BE2C (cell line): Measurements from ENCODE around the gene TGM4. TPM values are rescaled to one million over a fixed set of nuclear protein-coding genes. Genes with fewer than 3 reads are reported as not detected.

Experiments
- DNase-seq: peaks from one replicate; pipeline ENCODE4 v3.0.0-alpha.2; 2020
- H3K27me3 ChIP-seq: fragments of 250-450 bp; sonication (Bioruptor Pico); 2 replicates; pipeline ENCODE4 v1.5.1; 2020; ENCODE audit warnings: mild to moderate bottlenecking
- H3K36me3 ChIP-seq: fragments of 250-450 bp; sonication (Bioruptor Pico); 2 replicates; pipeline ENCODE4 v1.5.1; 2020; ENCODE audit warnings: mild to moderate bottlenecking
- H3K4me1 ChIP-seq: fragments of 250-450 bp; sonication (Bioruptor Pico); 2 replicates; pipeline ENCODE4 v1.5.1; 2020
- H3K4me3 ChIP-seq: 2 replicates; pipeline ENCODE4 v1.5.1; 2011; ENCODE audit warnings: low read depth, low read length
- H3K9me3 ChIP-seq: fragments of 250-450 bp; sonication (Bioruptor Pico); 2 replicates; pipeline ENCODE4 v1.5.1; 2020
- polyA plus RNA-seq: library from polyadenylated mRNA; unstranded; fragments of >200 nt; gene quantifications from one replicate; pipeline ENCODE4 v1.2.1, GENCODE V29; 2012; ENCODE audit warnings: low read depth, missing spikeins; ENCODE audit not compliant: insufficient read length, insufficient read depth
- TF ChIP-seq, protein P1 (sequence below): IDR thresholded peaks from 2 replicates; pipeline ENCODE4 v1.5.1; 2012; ENCODE audit warnings: mild to moderate bottlenecking, low read depth, low read length

The TGM4 gene
- polyA plus RNA-seq = 0.42 TPM

DNA sequence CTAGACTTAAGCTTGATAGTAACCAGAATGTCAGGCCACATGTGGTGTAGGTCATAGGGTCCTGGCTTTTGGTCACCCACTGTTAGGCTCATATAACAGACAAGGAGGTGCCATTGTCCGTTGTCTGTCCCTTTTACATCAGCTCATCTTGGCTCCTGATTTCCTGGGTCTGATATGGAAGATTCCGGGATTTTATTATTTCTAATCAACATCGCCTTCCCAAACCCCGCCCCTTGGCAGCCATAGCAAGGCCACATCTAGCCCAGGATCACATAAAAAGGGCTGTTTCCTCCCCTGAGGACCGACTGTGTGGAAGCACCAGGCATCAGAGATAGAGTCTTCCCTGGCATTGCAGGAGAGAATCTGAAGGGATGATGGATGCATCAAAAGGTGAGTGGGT lies at the start of gene TGM4:
TGM4 (plus strand) TSS at position 301 of the 400 bp plus-strand sequence; CDS start at position 372, 71 bp downstream.
- Histone ChIP-seq H3K4me3 (no peak within 1 kb of the TSS), H3K27me3 (no peaks in the 10 kb centered on the region)
- TF ChIP-seq, protein P1, sequence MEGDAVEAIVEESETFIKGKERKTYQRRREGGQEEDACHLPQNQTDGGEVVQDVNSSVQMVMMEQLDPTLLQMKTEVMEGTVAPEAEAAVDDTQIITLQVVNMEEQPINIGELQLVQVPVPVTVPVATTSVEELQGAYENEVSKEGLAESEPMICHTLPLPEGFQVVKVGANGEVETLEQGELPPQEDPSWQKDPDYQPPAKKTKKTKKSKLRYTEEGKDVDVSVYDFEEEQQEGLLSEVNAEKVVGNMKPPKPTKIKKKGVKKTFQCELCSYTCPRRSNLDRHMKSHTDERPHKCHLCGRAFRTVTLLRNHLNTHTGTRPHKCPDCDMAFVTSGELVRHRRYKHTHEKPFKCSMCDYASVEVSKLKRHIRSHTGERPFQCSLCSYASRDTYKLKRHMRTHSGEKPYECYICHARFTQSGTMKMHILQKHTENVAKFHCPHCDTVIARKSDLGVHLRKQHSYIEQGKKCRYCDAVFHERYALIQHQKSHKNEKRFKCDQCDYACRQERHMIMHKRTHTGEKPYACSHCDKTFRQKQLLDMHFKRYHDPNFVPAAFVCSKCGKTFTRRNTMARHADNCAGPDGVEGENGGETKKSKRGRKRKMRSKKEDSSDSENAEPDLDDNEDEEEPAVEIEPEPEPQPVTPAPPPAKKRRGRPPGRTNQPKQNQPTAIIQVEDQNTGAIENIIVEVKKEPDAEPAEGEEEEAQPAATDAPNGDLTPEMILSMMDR = no peak

DNA sequence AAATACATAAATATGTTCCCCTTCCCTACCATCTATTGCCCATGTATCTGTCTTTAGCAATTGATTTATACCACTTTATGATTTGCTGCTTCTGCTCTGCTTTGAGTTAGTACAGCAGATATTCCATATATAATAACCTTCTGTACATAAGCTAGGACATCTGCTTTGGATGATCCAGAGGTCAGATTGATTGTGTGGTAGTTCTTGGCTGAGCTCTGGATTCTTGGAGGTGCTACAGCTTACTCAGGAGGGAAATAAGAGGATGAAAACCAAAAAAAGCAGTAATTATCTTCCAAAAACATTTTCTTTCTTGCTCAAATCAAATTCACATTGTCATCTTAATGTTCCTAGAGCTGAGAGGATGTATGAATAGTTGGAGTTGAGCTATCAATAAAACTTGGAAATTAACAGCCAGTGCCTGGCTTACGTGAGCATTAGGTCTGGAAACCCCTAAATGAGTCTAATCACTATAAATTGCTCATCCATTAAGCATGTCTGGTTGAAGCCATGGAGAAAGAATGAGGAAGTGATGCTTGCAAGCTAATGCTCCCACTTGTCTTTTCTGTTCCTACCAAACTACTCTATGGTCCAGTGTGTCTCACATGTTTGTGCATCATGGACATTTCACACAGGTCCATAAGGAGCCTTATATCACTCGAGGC lies 49.0 kb upstream of the TGM4 start:
- no peaks in the 10 kb centered on the region for H3K4me1 ChIP-seq
- peaks cover 6% of the 10 kb centered on the region; the same call in 1 of the 2 replicates for H3K36me3 ChIP-seq
- TF ChIP-seq, protein P1 = no peak
- H3K27me3 ChIP-seq = no peaks in the 10 kb centered on the region
- DNase-seq = no peak
- no peaks in the 10 kb centered on the region for H3K9me3 ChIP-seq
- H3K4me3 ChIP-seq = no peak overlapping the region

More for the DNA sequence above, at the start of gene TGM4:
- DNase-seq = no peak
- no peaks in the 10 kb centered on the region for H3K4me1 ChIP-seq
- H3K9me3 ChIP-seq = no peaks in the 10 kb centered on the region
- H3K36me3 ChIP-seq = no peaks in the 10 kb centered on the region

DNA sequence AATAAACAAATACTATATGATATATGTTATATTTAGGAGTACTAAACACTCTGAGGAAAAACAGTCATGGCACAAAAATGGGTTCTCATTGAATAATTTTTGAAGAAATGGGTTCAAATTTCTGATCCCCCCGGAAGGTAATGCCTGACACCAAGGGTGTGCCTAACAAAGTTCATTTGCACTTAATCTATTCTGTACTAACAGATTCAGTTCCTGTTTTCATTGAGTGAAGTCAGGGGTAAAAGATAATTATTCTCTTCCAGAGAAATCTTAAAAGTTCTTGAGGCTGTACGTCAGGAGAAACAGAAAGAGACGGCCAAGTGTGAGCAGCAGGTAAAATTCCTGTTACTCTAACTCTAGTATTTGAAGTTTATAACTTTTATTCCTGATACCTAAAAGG lies 47.2 kb upstream of the TGM4 start:
- H3K27me3 ChIP-seq = no peaks in the 10 kb centered on the region
- DNase-seq = no peak
- no peaks in the 10 kb centered on the region for H3K4me1 ChIP-seq
- peaks cover 6% of the 10 kb centered on the region; the same call in 1 of the 2 replicates for H3K36me3 ChIP-seq
- TF ChIP-seq, protein P1 = no peak
- H3K4me3 ChIP-seq = no peak overlapping the region
- H3K9me3 ChIP-seq = no peaks in the 10 kb centered on the region

DNA sequence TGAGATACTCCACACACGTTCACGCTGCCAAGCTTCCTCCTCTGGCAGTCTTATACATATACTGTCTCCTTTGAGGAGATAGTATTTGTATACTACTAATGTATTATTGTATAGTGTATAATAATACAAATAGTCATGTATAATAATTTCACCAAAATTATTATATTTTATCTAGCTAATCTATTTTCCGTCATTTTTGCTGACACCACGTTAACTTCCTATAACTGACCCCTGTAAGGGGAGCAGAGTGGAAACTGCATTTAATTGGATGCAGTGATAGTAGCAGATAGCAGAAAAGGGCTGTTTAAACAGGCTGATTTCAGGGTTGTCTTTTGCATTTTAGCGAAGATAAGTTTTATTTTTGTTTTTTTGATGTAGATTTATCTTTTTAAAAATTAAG lies 43.2 kb upstream of the TGM4 start:
- no peak for DNase-seq
- TF ChIP-seq, protein P1 = no peak
- no peak overlapping the region for H3K4me3 ChIP-seq
- no peaks in the 10 kb centered on the region for H3K9me3 ChIP-seq
- no peaks in the 10 kb centered on the region for H3K4me1 ChIP-seq
- no peaks in the 10 kb centered on the region for H3K27me3 ChIP-seq
- H3K36me3 ChIP-seq = peaks cover 3% of the 10 kb centered on the region; the same call in 1 of the 2 replicates

DNA sequence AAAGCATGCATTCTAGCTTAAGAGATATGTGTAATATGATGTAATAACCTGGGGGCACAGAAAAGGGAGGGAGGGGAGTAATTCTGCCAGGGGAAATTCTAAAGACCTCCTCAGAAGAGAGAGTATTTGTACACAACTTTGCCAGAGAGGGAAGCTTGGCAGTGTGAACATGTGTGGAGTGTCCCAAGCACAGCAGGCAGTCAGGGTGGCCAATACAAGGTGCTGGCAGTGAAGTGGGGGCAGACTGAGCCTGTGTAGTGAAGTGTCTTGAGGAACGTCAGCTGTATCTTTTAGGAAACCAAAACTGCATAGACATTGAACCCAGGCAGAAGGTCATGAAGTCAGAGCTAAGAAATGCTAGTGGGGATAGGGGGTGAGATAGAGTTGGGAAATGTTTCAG lies 42.4 kb upstream of the TGM4 start:
- Histone ChIP-seq H3K27me3 (no peaks in the 10 kb centered on the region), H3K4me3 (no peak overlapping the region), H3K9me3 (no peaks in the 10 kb centered on the region), H3K4me1 (no peaks in the 10 kb centered on the region), H3K36me3 (peaks cover 3% of the 10 kb centered on the region; the same call in 1 of the 2 replicates)
- DNase-seq = no peak
- TF ChIP-seq, protein P1 = no peak

DNA sequence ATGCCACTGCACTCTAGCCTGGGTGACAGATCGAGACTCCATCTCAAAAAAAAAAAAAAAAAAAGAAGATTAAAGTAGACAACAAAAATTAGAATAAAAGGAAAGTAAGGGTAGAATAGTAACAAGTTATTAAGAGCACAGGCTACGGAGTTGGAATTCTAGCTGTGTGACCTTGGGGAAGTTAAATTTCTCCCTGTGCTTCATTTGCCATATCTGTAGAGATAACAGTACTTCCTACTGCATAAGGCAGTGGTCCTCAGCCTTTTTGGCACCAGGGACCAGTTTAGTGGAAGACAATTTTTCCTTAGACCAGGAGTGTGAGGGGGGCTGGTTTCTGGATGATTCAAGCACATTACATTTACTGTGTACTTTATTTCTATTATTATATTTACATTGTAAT lies 41.4 kb upstream of the TGM4 start:
- no peaks in the 10 kb centered on the region for H3K4me1 ChIP-seq
- TF ChIP-seq, protein P1 = no peak
- no peak overlapping the region for H3K4me3 ChIP-seq
- DNase-seq = no peak
- H3K36me3 ChIP-seq = peaks cover 3% of the 10 kb centered on the region; the same call in 1 of the 2 replicates
- no peaks in the 10 kb centered on the region for H3K27me3 ChIP-seq
- no peaks in the 10 kb centered on the region for H3K9me3 ChIP-seq
